K562 (cell line): Measurements from ENCODE around the gene FANCD2OS. TPM values are rescaled to one million over a fixed set of nuclear protein-coding genes. Genes with fewer than 3 reads are reported as not detected.

Experiments
- AFF4 ChIP-seq: sonication (generic); formaldehyde crosslinking; IDR thresholded peaks from 2 replicates; pipeline ENCODE4 v1.8.0; 2023; ENCODE audit warnings: mild to moderate bottlenecking, missing genetic modification reagents
- CCAR2 ChIP-seq: fragments of 200-400 bp; formaldehyde crosslinking; IDR thresholded peaks from 2 replicates; pipeline ENCODE4 v1.6.1; 2017; ENCODE audit warnings: mild to moderate bottlenecking, low read depth, low read length
- CEBPG ChIP-seq, 3 experiments: fragments of 200-800 bp in 1 of 3; sonication (Bioruptor generic) in 1 of 3; sonication (generic) in 1 of 3; formaldehyde crosslinking in 1 of 3; IDR thresholded peaks in 2 of 3; conservative IDR thresholded peaks in 1 of 3; 2 replicates each; pipeline versions ENCODE4 v1.6.1 to v1.8.0; 2016 to 2022; ENCODE audit warnings: missing compliant biosample characterization in 2 of 3, missing genetic modification characterization in 2 of 3, mild to moderate bottlenecking in 1 of 3, missing genetic modification reagents in 1 of 3
- DPF2 ChIP-seq: fragments of 450-650 bp; IDR thresholded peaks from 2 replicates; pipeline ENCODE4 v1.6.1; 2016
- EP300 ChIP-seq: IDR thresholded peaks from 2 replicates; pipeline ENCODE4 v1.6.1; 2012; ENCODE audit warnings: low read length, improper control_type of control experiment
- FOSL1 ChIP-seq: fragments of 200-800 bp; sonication (Bioruptor generic); conservative IDR thresholded peaks from 2 replicates; pipeline ENCODE4 v1.6.1; 2016; ENCODE audit warnings: missing genetic modification characterization, missing compliant biosample characterization
- HBP1 ChIP-seq: fragments of 450-650 bp; formaldehyde crosslinking; IDR thresholded peaks from 2 replicates; pipeline ENCODE4 v1.4.0; 2022; ENCODE audit warnings: missing genetic modification characterization
- HCFC1 ChIP-seq: IDR thresholded peaks from 2 replicates; pipeline ENCODE4 v1.6.1; 2012; ENCODE audit warnings: low read depth, low read length, improper control_type of control experiment
- HES1 ChIP-seq: fragments of 450-650 bp; IDR thresholded peaks from 2 replicates; pipeline ENCODE4 v1.6.1; 2016; ENCODE audit warnings: low read depth, mild to moderate bottlenecking, moderate library complexity
- NONO ChIP-seq, 2 experiments: fragments of 200-400 bp in 1 of 2; fragments of 450-650 bp in 1 of 2; formaldehyde crosslinking in 1 of 2; IDR thresholded peaks; 2 replicates each; pipeline ENCODE4 v1.6.1; 2017; ENCODE audit warnings: low read depth in 2 of 2, mild to moderate bottlenecking in 2 of 2, moderate library complexity in 2 of 2, low read length in 1 of 2
- POLR2G ChIP-seq: fragments of 200-400 bp; formaldehyde crosslinking; IDR thresholded peaks from 2 replicates; pipeline ENCODE4 v1.6.1; 2017; ENCODE audit warnings: low read depth, mild to moderate bottlenecking, antibody characterized with exemption, low read length, moderate library complexity
- ZMIZ1 ChIP-seq, 2 experiments: fragments of 150-350 bp in 1 of 2; IDR thresholded peaks; 2 replicates each; pipeline ENCODE4 v1.6.1; 2012 to 2016; ENCODE audit warnings: low read depth in 2 of 2, low read length in 2 of 2, mild to moderate bottlenecking in 1 of 2, moderate library complexity in 1 of 2
- ZNF280B ChIP-seq: fragments of 250-450 bp; sonication (Bioruptor Pico); IDR thresholded peaks from 2 replicates; pipeline ENCODE4 v1.5.1; 2021; ENCODE audit warnings: mild to moderate bottlenecking
- polyA plus RNA-seq, 8 experiments: library from polyadenylated mRNA; depleted of rRNA in 4 of 8; stranded (reverse) in 5 of 8; unstranded in 3 of 8; fragments of >200 nt; fragmentation: Nextera tagmentation in 2 of 8; fragmentation: Illumina TruSeq in 1 of 8; extraction: Ambion mirVana in 2 of 8; extraction: Trizol in 1 of 8; gene quantifications; 2 replicates each; pipeline versions ENCODE4 v1.2.1 to v1.2.3, GENCODE V29; 2011 to 2014; ENCODE audit warnings: inconsistent platforms in 1 of 8, missing spikeins in 1 of 8
- total RNA-seq, 7 experiments: library from RNA; depleted of rRNA in 6 of 7; stranded (reverse); fragments of >200 nt in 6 of 7; fragmentation: Illumina TruSeq in 2 of 7; extraction: Trizol in 2 of 7; gene quantifications; 2 replicates each; pipeline versions ENCODE4 v1.2.1 to v1.2.3, GENCODE V29; 2011 to 2021; ENCODE audit warnings: low replicate concordance in 1 of 7

The FANCD2OS gene
- total and polyA plus RNA-seq, 9 of the 15 experiments (the other 6 are each of a cell fraction or from before 2014, with no cell fraction given) = not detected

- TF ChIP-seq CCAR2 (no peak), ZMIZ1 (IDR thresholded peaks at IDR 0.05; ENCODE audit: low read depth in 2 of 2, low read length in 2 of 2) (0 out of 4 replicates have a peak, but pooled peaks of 1 of the 2 experiments have one; percentile 46), HCFC1 (peak; percentile 15; the same call in 1 of the 2 replicates), AFF4 (no peak; the same call in 1 of the 2 replicates), NONO (IDR thresholded peaks at IDR 0.05; ENCODE audit: low read depth in 2 of 2, low read length in 1 of 2) (no peak), FOSL1 (tag) (no peak), CEBPG (CRISPR knock-in tag; IDR thresholded peaks at IDR 0.05) (peak; percentile 99), CEBPG (tag; conservative IDR thresholded peaks at IDR 0.05 in 1 of 2, IDR thresholded peaks at IDR 0.05 in 1 of 2) (peak; percentile 94 to 95), POLR2G (peak; percentile 21), HES1 (peak; percentile 57; the same call in 1 of the 2 replicates), HBP1 (no peak), DPF2 (peak; percentile 66; the same call in 1 of the 2 replicates), ZNF280B (no peak), EP300 (peak; percentile 64)
Measured at GRCh38 chr3:10142707-10143560, 34.9 kb upstream of the FANCD2OS start (continued).
